ENCODE results near the gene IGHMBP2.
A peak's percentile ranks its signal among the peaks of the same experiment; 100 is the strongest.
"Not testable (repeated sequence)": the region's sequence is repeated elsewhere in the genome, so short reads cannot be mapped to it uniquely, and the experiment has no call there.

Gene IGHMBP2

GRCh38 chr11:68970921-68971636 is 67.4 kb downstream of the IGHMBP2 start:
- no peak overlapping the region for H2BK120ac ChIP-seq (ENCODE audit: low read depth, low read length)
- 87% methylated on average over 8 of the region's 8 CpGs for WGBS
- no peak overlapping the region for H3K4me2 ChIP-seq (ENCODE audit: low read length, poor library complexity, severe bottlenecking)
- H2AFZ ChIP-seq (ENCODE audit: low read depth, low read length): no peak overlapping the region
- H3K14ac ChIP-seq (ENCODE audit: low read length in 2 of 2): no peak overlapping the region
- no peak overlapping the region for H2BK5ac ChIP-seq (ENCODE audit: low read depth, low read length, poor library complexity, severe bottlenecking)
- H2BK15ac ChIP-seq (ENCODE audit: low read depth, poor library complexity, severe bottlenecking): no peak overlapping the region
- no peak overlapping the region for H3K18ac ChIP-seq (ENCODE audit: low read depth in 1 of 2, low read length in 2 of 2)
- H3K4ac ChIP-seq (ENCODE audit: low read depth in 1 of 2, low read length in 2 of 2): no peak overlapping the region
- no peak overlapping the region for H2BK12ac ChIP-seq (ENCODE audit: low read length in 2 of 2)
- H2AK5ac ChIP-seq (ENCODE audit: low read length, severe bottlenecking): no peak overlapping the region
- H3K4me3 ChIP-seq (ENCODE audit: insufficient read depth in 1 of 2, low read depth in 1 of 2, low read length in 2 of 2): no peak overlapping the region
- no peak overlapping the region for H4K8ac ChIP-seq (ENCODE audit: low read length)
- peaks cover 43 to 56% of the 10 kb centered on the region in 2 experiments for H3K27me3 ChIP-seq (ENCODE audit: control insufficient read depth in 1 of 2, insufficient read depth in 1 of 2, low read length in 2 of 2)
- no peak overlapping the region for H4K91ac ChIP-seq (ENCODE audit: low read length)
- H3K36me3 ChIP-seq (ENCODE audit: control insufficient read depth in 1 of 2, insufficient read depth in 2 of 2, low read depth in 1 of 2, low read length in 2 of 2): no peaks in the 10 kb centered on the region
- no peak overlapping the region for H3K9ac ChIP-seq (ENCODE audit: low read length)
- H3K23ac ChIP-seq (ENCODE audit: low read length in 2 of 2): no peak overlapping the region
- H3K9me3 ChIP-seq (ENCODE audit: control insufficient read depth, low read length): no peaks in the 10 kb centered on the region
- no peak overlapping the region for H3K27ac ChIP-seq (ENCODE audit: low read length, poor library complexity, severe bottlenecking)
- DNase-seq: no peak
- H3K79me1 ChIP-seq (replicated peaks; ENCODE audit: low read length, poor library complexity, severe bottlenecking): no peaks in the 10 kb centered on the region
- H3K4me1 ChIP-seq (ENCODE audit: control insufficient read depth, insufficient read depth, low read depth, low read length): no peaks in the 10 kb centered on the region

DNA sequence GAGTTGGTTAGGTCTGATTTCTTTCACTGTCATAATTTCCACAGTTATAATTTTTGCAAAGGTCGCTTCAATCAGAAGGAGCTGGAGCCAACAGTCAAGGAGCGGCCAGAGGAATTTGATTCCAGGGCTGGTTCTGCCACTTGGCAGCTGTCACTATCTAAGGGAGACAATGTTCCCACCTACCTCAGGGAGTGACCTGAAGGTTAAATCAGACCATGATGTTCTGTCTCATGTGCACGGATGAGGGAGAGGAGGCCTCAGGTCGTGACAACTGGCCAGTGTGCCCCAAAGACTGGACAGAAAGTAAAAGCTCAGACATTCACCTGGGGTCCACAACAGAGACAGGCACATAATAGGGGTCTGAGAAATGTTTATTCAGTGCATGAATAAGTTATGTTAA is 69.5 kb downstream of the IGHMBP2 start:
- no peak overlapping the region for H3K23ac ChIP-seq (ENCODE audit: low read length in 2 of 2)
- H3K4me3 ChIP-seq (ENCODE audit: insufficient read depth in 1 of 2, low read depth in 1 of 2, low read length in 2 of 2): no peak overlapping the region
- H2AFZ ChIP-seq (ENCODE audit: low read depth, low read length): no peak overlapping the region
- no peak overlapping the region for H2AK5ac ChIP-seq (ENCODE audit: low read length, severe bottlenecking)
- DNase-seq: no peak
- no peak overlapping the region for H3K4ac ChIP-seq (ENCODE audit: low read depth in 1 of 2, low read length in 2 of 2)
- no peaks in the 10 kb centered on the region for H3K36me3 ChIP-seq (ENCODE audit: control insufficient read depth in 1 of 2, insufficient read depth in 2 of 2, low read depth in 1 of 2, low read length in 2 of 2)
- H4K8ac ChIP-seq (ENCODE audit: low read length): no peak overlapping the region
- H3K4me1 ChIP-seq (ENCODE audit: control insufficient read depth, insufficient read depth, low read depth, low read length): no peaks in the 10 kb centered on the region
- peaks cover 33 to 47% of the 10 kb centered on the region in 2 experiments for H3K27me3 ChIP-seq (ENCODE audit: control insufficient read depth in 1 of 2, insufficient read depth in 1 of 2, low read length in 2 of 2)
- H2BK12ac ChIP-seq (ENCODE audit: low read length in 2 of 2): peak overlapping the region in 1 of 2 experiments; percentile 47
- 68% methylated on average over 4 of the region's 4 CpGs for WGBS
- no peak overlapping the region for H3K14ac ChIP-seq (ENCODE audit: low read length in 2 of 2)
- no peak overlapping the region for H2BK5ac ChIP-seq (ENCODE audit: low read depth, low read length, poor library complexity, severe bottlenecking)
- H3K79me1 ChIP-seq (replicated peaks; ENCODE audit: low read length, poor library complexity, severe bottlenecking): no peaks in the 10 kb centered on the region
- H3K18ac ChIP-seq (ENCODE audit: low read depth in 1 of 2, low read length in 2 of 2): no peak overlapping the region
- no peak overlapping the region for H2BK15ac ChIP-seq (ENCODE audit: low read depth, poor library complexity, severe bottlenecking)
- H4K91ac ChIP-seq (ENCODE audit: low read length): no peak overlapping the region
- no peak overlapping the region for H3K27ac ChIP-seq (ENCODE audit: low read length, poor library complexity, severe bottlenecking)
- H3K4me2 ChIP-seq (ENCODE audit: low read length, poor library complexity, severe bottlenecking): no peak overlapping the region
- H3K9me3 ChIP-seq (ENCODE audit: control insufficient read depth, low read length): no peaks in the 10 kb centered on the region
- no peak overlapping the region for H2BK120ac ChIP-seq (ENCODE audit: low read depth, low read length)
- H3K9ac ChIP-seq (ENCODE audit: low read length): no peak overlapping the region

GRCh38 chr11:68973706-68974105 is 70.0 kb downstream of the IGHMBP2 start:
- H3K9ac ChIP-seq (ENCODE audit: low read length); H3K14ac ChIP-seq (ENCODE audit: low read length in 2 of 2); H3K27ac ChIP-seq (ENCODE audit: low read length, poor library complexity, severe bottlenecking); H2BK5ac ChIP-seq (ENCODE audit: low read depth, low read length, poor library complexity, severe bottlenecking); H4K8ac ChIP-seq (ENCODE audit: low read length); H3K4ac ChIP-seq (ENCODE audit: low read depth in 1 of 2, low read length in 2 of 2); H3K79me1 ChIP-seq (replicated peaks; ENCODE audit: low read length, poor library complexity, severe bottlenecking); H3K4me2 ChIP-seq (ENCODE audit: low read length, poor library complexity, severe bottlenecking); H4K91ac ChIP-seq (ENCODE audit: low read length); H3K9me3 ChIP-seq (ENCODE audit: control insufficient read depth, low read length); H2BK120ac ChIP-seq (ENCODE audit: low read depth, low read length); DNase-seq; H3K4me1 ChIP-seq (ENCODE audit: control insufficient read depth, insufficient read depth, low read depth, low read length); H3K23ac ChIP-seq (ENCODE audit: low read length in 2 of 2); H3K18ac ChIP-seq (ENCODE audit: low read depth in 1 of 2, low read length in 2 of 2); H2AFZ ChIP-seq (ENCODE audit: low read depth, low read length); H3K4me3 ChIP-seq (ENCODE audit: insufficient read depth in 1 of 2, low read depth in 1 of 2, low read length in 2 of 2); H2AK5ac ChIP-seq (ENCODE audit: low read length, severe bottlenecking); H2BK15ac ChIP-seq (ENCODE audit: low read depth, poor library complexity, severe bottlenecking); H3K36me3 ChIP-seq (ENCODE audit: control insufficient read depth in 1 of 2, insufficient read depth in 2 of 2, low read depth in 1 of 2, low read length in 2 of 2); H2BK12ac ChIP-seq (ENCODE audit: low read length in 2 of 2): not testable (repeated sequence)
- 95% methylated on average over 12 of the region's 12 CpGs for WGBS
- peaks cover 33 to 47% of the 10 kb centered on the region in 2 experiments for H3K27me3 ChIP-seq (ENCODE audit: control insufficient read depth in 1 of 2, insufficient read depth in 1 of 2, low read length in 2 of 2)

- H3K9me3 ChIP-seq (ENCODE audit: control insufficient read depth, low read length): no peaks in the 10 kb centered on the region
- peak; percentile 30 for DNase-seq
- no peaks in the 10 kb centered on the region for H3K79me1 ChIP-seq (replicated peaks; ENCODE audit: low read length, poor library complexity, severe bottlenecking)
- H4K8ac ChIP-seq (ENCODE audit: low read length): no peak overlapping the region
- no peaks in the 10 kb centered on the region for H3K4me1 ChIP-seq (ENCODE audit: control insufficient read depth, insufficient read depth, low read depth, low read length)
- H3K9ac ChIP-seq (ENCODE audit: low read length): no peak overlapping the region
- no peak overlapping the region for H2AFZ ChIP-seq (ENCODE audit: low read depth, low read length)
- H2AK5ac ChIP-seq (ENCODE audit: low read length, severe bottlenecking): no peak overlapping the region
- H3K27ac ChIP-seq (ENCODE audit: low read length, poor library complexity, severe bottlenecking): no peak overlapping the region
- H3K4ac ChIP-seq (ENCODE audit: low read depth in 1 of 2, low read length in 2 of 2): no peak overlapping the region
- H2BK12ac ChIP-seq (ENCODE audit: low read length in 2 of 2): no peak overlapping the region
- peak overlapping the region in 1 of 2 experiments; percentile 15 for H3K23ac ChIP-seq (ENCODE audit: low read length in 2 of 2)
- WGBS: 95% methylated on average over 22 of the region's 23 CpGs
- no peak overlapping the region for H2BK15ac ChIP-seq (ENCODE audit: low read depth, poor library complexity, severe bottlenecking)
- no peak overlapping the region for H3K18ac ChIP-seq (ENCODE audit: low read depth in 1 of 2, low read length in 2 of 2)
- no peak overlapping the region for H4K91ac ChIP-seq (ENCODE audit: low read length)
- H3K4me2 ChIP-seq (ENCODE audit: low read length, poor library complexity, severe bottlenecking): no peak overlapping the region
- no peak overlapping the region for H3K4me3 ChIP-seq (ENCODE audit: insufficient read depth in 1 of 2, low read depth in 1 of 2, low read length in 2 of 2)
- no peak overlapping the region for H3K14ac ChIP-seq (ENCODE audit: low read length in 2 of 2)
- H3K27me3 ChIP-seq (ENCODE audit: control insufficient read depth in 1 of 2, insufficient read depth in 1 of 2, low read length in 2 of 2): peaks cover 36 to 52% of the 10 kb centered on the region in 2 experiments
- H3K36me3 ChIP-seq (ENCODE audit: control insufficient read depth in 1 of 2, insufficient read depth in 2 of 2, low read depth in 1 of 2, low read length in 2 of 2): no peaks in the 10 kb centered on the region
- no peak overlapping the region for H2BK5ac ChIP-seq (ENCODE audit: low read depth, low read length, poor library complexity, severe bottlenecking)
- no peak overlapping the region for H2BK120ac ChIP-seq (ENCODE audit: low read depth, low read length)
These were observed 70.9 kb downstream of the IGHMBP2 start for GRCh38 chr11:68974421-68975194.
